HepG2 (cell line): ENCODE results near the gene COQ6. TPM values are rescaled to one million over a fixed set of nuclear protein-coding genes. Genes with fewer than 3 reads are reported as not detected.

Experiments used
- FIP1L1 ChIP-seq: fragments of 200-400 bp; formaldehyde crosslinking; IDR thresholded peaks from 2 replicates; pipeline ENCODE4 v1.6.1; 2018; ENCODE audit warnings: low read depth, mild to moderate bottlenecking, low read length, moderate library complexity, borderline replicate concordance; ENCODE audit not compliant: insufficient read depth
- FOXA3 ChIP-seq: IDR thresholded peaks from 2 replicates; pipeline ENCODE4 v1.6.1; 2016; ENCODE audit warnings: missing genetic modification reagents, missing compliant biosample characterization
- HDAC6 ChIP-seq: fragments of 200-600 bp; sonication (generic); IDR thresholded peaks from 2 replicates; pipeline ENCODE4 v1.7.0; 2017; ENCODE audit warnings: mild to moderate bottlenecking, antibody characterized with exemption, low read length, low read depth
- MAFG ChIP-seq: sonication (generic); formaldehyde crosslinking; IDR thresholded peaks from 2 replicates; pipeline ENCODE4 v1.5.1; 2020; ENCODE audit warnings: mild to moderate bottlenecking, missing genetic modification reagents
- MZF1 ChIP-seq: sonication (generic); formaldehyde crosslinking; IDR thresholded peaks from 2 replicates; pipeline ENCODE4 v1.8.1; 2023; ENCODE audit warnings: mild to moderate bottlenecking, missing genetic modification reagents, borderline replicate concordance
- SAP130 ChIP-seq: IDR thresholded peaks from 2 replicates; pipeline ENCODE4 v1.6.1; 2016; ENCODE audit warnings: low read depth
- SP5 ChIP-seq: IDR thresholded peaks from 2 replicates; pipeline ENCODE4 v1.6.1; 2016; ENCODE audit warnings: low read depth, borderline replicate concordance
- SPEN ChIP-seq: sonication (generic); formaldehyde crosslinking; IDR thresholded peaks from 2 replicates; pipeline ENCODE4 v1.5.1; 2020; ENCODE audit warnings: low read depth, mild to moderate bottlenecking, missing genetic modification reagents
- U2AF2 ChIP-seq: fragments of 200-400 bp; formaldehyde crosslinking; IDR thresholded peaks from 2 replicates; pipeline ENCODE4 v1.6.1; 2017; ENCODE audit warnings: low read depth, mild to moderate bottlenecking, low read length
- ZC3H4 ChIP-seq: sonication (generic); formaldehyde crosslinking; IDR thresholded peaks from 2 replicates; pipeline ENCODE4 v1.4.0; 2020; ENCODE audit warnings: missing genetic modification reagents, borderline replicate concordance
- ZFP90 ChIP-seq: sonication (generic); formaldehyde crosslinking; IDR thresholded peaks from 2 replicates; pipeline ENCODE4 v1.8.0; 2022; ENCODE audit warnings: missing genetic modification reagents, mild to moderate bottlenecking, inconsistent platforms, borderline replicate concordance
- ZNF224 ChIP-seq: sonication (generic); formaldehyde crosslinking; IDR thresholded peaks from 2 replicates; pipeline ENCODE4 v1.5.0; 2020; ENCODE audit warnings: mild to moderate bottlenecking, missing genetic modification reagents
- ZNF501 ChIP-seq: sonication (generic); formaldehyde crosslinking; IDR thresholded peaks from 2 replicates; pipeline ENCODE4 v1.5.1; 2020; ENCODE audit warnings: mild to moderate bottlenecking, moderate library complexity, missing genetic modification reagents
- ZNF567 ChIP-seq: sonication (generic); formaldehyde crosslinking; IDR thresholded peaks from 2 replicates; pipeline ENCODE4 v1.8.1; 2023; ENCODE audit warnings: mild to moderate bottlenecking, missing genetic modification reagents, borderline replicate concordance
- ZNF7 ChIP-seq: IDR thresholded peaks from 2 replicates; pipeline ENCODE4 v1.6.1; 2016; ENCODE audit warnings: missing biosample characterization, missing genetic modification reagents
- polyA plus RNA-seq, 8 experiments: library from polyadenylated mRNA; depleted of rRNA in 3 of 8; stranded (reverse) in 7 of 8; unstranded in 1 of 8; fragments of >200 nt; fragmentation: Illumina TruSeq in 4 of 8; extraction: Trizol in 4 of 8; gene quantifications; 2 replicates each; pipeline versions ENCODE4 v1.2.1 to v1.2.3, GENCODE V29; 2011 to 2016; ENCODE audit warnings: low read depth in 4 of 8, missing spikeins in 1 of 8, mixed read lengths in 1 of 8; ENCODE audit not compliant: insufficient read depth in 1 of 8
- total RNA-seq, 5 experiments: library from RNA; depleted of rRNA; stranded (reverse); fragments of >200 nt; fragmentation: Illumina TruSeq; extraction: Trizol; gene quantifications; 2 replicates each; pipeline ENCODE4 v1.2.3, GENCODE V29; 2016; ENCODE audit warnings: low read depth in 1 of 5
- TF ChIP-seq, protein P1 (sequence below): sonication (generic); formaldehyde crosslinking; conservative IDR thresholded peaks from 2 replicates; pipeline ENCODE4 v1.4.0; 2020; ENCODE audit warnings: missing genetic modification reagents
- TF ChIP-seq, protein P2 (sequence below): sonication (generic); formaldehyde crosslinking; IDR thresholded peaks from 2 replicates; pipeline ENCODE4 v1.8.0; 2022; ENCODE audit warnings: mild to moderate bottlenecking, missing genetic modification reagents
- TF ChIP-seq, protein P3 (sequence below): IDR thresholded peaks from 2 replicates; pipeline ENCODE4 v1.6.1; 2016; ENCODE audit warnings: low read depth, missing genetic modification reagents, missing compliant biosample characterization

COQ6 gene
- total and polyA plus RNA-seq, 2 of the 13 experiments (the other 11 are each of a cell fraction or from before 2014, with no cell fraction given): 18.9 to 34.7 TPM

DNA sequence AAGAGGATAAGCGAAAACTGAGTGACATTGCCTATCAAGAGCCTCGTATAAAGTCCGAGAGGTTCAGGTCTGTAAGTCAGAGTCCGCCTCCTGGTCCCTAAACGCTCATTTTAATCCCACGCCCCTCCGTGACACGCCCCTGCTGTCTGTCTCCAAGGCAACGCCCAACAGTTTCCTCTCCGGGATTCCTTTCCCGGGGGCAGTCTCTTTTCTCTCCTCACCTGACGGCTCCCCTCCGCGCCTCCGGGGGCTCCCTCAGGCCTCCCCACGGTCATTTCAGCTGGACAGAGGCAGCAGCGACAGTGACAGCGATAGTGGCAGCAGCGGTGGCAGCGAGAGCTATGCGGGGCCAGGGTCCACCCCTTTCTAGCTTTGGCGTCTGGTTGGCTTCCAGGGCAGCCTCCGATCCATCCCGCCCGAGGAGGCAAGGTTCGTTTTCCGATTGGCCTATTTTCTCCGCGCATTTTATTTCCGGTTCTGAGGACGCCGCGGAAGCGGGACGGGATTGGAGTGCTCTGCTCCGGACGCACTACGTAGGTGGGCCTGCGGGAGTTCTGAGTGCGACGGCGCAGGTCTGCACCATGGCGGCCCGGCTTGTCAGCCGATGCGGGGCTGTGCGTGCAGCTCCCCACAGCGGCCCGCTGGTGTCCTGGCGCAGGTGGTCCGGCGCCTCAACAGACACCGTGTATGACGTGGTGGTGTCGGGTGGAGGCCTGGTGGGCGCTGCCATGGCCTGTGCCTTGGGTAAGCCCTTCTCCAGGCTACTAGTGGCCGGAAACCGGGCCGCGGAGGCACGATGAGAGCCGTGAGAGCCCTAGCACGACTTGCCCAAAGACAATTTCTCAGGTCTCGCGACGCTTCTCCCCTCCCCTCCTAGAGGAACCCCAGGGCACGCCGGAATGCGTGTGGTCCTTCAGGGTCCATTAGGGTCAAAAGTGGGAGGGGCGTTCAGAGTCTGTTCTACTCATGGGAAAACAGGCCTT, at the start of gene COQ6, which contains the start of gene FAM161B (continued):
- TF ChIP-seq, protein P1, sequence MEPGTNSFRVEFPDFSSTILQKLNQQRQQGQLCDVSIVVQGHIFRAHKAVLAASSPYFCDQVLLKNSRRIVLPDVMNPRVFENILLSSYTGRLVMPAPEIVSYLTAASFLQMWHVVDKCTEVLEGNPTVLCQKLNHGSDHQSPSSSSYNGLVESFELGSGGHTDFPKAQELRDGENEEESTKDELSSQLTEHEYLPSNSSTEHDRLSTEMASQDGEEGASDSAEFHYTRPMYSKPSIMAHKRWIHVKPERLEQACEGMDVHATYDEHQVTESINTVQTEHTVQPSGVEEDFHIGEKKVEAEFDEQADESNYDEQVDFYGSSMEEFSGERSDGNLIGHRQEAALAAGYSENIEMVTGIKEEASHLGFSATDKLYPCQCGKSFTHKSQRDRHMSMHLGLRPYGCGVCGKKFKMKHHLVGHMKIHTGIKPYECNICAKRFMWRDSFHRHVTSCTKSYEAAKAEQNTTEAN (CRISPR knock-in tag): no peak
- TF ChIP-seq SPEN (CRISPR knock-in tag): peak; percentile 85
- TF ChIP-seq ZNF567 (CRISPR knock-in tag): peak; percentile 21; the same call in 1 of the 2 replicates
- TF ChIP-seq SAP130: peak; percentile 85
- peak; percentile 29; the same call in 1 of the 2 replicates for TF ChIP-seq ZC3H4
- no peak; the same call in none of the 2 replicates for TF ChIP-seq FOXA3 (CRISPR knock-in tag)
- peak; percentile 71 for TF ChIP-seq SP5
- TF ChIP-seq, protein P2, sequence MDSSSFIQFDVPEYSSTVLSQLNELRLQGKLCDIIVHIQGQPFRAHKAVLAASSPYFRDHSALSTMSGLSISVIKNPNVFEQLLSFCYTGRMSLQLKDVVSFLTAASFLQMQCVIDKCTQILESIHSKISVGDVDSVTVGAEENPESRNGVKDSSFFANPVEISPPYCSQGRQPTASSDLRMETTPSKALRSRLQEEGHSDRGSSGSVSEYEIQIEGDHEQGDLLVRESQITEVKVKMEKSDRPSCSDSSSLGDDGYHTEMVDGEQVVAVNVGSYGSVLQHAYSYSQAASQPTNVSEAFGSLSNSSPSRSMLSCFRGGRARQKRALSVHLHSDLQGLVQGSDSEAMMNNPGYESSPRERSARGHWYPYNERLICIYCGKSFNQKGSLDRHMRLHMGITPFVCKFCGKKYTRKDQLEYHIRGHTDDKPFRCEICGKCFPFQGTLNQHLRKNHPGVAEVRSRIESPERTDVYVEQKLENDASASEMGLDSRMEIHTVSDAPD (CRISPR knock-in tag): peak; percentile 83
- TF ChIP-seq ZNF7 (CRISPR knock-in tag): no peak
- peak; percentile 93; the same call in 1 of the 2 replicates for TF ChIP-seq ZNF224
- no peak for TF ChIP-seq ZFP90 (CRISPR knock-in tag)
- peak; percentile 89 for TF ChIP-seq ZNF501 (CRISPR knock-in tag)
- TF ChIP-seq HDAC6: no peak
- no peak for TF ChIP-seq MZF1 (CRISPR knock-in tag)
- no peak for TF ChIP-seq MAFG (CRISPR knock-in tag)
- TF ChIP-seq FIP1L1: 0 out of 2 replicates have a peak, but pooled peaks have one; percentile 41
- TF ChIP-seq, protein P3, sequence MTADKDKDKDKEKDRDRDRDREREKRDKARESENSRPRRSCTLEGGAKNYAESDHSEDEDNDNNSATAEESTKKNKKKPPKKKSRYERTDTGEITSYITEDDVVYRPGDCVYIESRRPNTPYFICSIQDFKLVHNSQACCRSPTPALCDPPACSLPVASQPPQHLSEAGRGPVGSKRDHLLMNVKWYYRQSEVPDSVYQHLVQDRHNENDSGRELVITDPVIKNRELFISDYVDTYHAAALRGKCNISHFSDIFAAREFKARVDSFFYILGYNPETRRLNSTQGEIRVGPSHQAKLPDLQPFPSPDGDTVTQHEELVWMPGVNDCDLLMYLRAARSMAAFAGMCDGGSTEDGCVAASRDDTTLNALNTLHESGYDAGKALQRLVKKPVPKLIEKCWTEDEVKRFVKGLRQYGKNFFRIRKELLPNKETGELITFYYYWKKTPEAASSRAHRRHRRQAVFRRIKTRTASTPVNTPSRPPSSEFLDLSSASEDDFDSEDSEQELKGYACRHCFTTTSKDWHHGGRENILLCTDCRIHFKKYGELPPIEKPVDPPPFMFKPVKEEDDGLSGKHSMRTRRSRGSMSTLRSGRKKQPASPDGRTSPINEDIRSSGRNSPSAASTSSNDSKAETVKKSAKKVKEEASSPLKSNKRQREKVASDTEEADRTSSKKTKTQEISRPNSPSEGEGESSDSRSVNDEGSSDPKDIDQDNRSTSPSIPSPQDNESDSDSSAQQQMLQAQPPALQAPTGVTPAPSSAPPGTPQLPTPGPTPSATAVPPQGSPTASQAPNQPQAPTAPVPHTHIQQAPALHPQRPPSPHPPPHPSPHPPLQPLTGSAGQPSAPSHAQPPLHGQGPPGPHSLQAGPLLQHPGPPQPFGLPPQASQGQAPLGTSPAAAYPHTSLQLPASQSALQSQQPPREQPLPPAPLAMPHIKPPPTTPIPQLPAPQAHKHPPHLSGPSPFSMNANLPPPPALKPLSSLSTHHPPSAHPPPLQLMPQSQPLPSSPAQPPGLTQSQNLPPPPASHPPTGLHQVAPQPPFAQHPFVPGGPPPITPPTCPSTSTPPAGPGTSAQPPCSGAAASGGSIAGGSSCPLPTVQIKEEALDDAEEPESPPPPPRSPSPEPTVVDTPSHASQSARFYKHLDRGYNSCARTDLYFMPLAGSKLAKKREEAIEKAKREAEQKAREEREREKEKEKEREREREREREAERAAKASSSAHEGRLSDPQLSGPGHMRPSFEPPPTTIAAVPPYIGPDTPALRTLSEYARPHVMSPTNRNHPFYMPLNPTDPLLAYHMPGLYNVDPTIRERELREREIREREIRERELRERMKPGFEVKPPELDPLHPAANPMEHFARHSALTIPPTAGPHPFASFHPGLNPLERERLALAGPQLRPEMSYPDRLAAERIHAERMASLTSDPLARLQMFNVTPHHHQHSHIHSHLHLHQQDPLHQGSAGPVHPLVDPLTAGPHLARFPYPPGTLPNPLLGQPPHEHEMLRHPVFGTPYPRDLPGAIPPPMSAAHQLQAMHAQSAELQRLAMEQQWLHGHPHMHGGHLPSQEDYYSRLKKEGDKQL (CRISPR knock-in tag): peak; percentile 18; the same call in 1 of the 2 replicates
- no peak for TF ChIP-seq U2AF2
